WTC11 (cell line): ENCODE results near the gene PSMC6.

Experiments used
- ATF2 ChIP-seq: sonication (generic); formaldehyde crosslinking; IDR thresholded peaks from 2 replicates; pipeline ENCODE4 v1.8.1; 2022; ENCODE audit warnings: low read depth, missing genetic modification reagents, borderline replicate concordance
- CTCF ChIP-seq: fragments of 200-600 bp; IDR thresholded peaks from 2 replicates; pipeline ENCODE4 v1.8.0; 2022; ENCODE audit warnings: antibody characterized with exemption
- E2F5 ChIP-seq: sonication (generic); formaldehyde crosslinking; IDR thresholded peaks from 2 replicates; pipeline ENCODE4 v1.8.1; 2022; ENCODE audit warnings: mild to moderate bottlenecking, moderate library complexity, missing genetic modification reagents
- FOXP1 ChIP-seq: sonication (generic); formaldehyde crosslinking; IDR thresholded peaks from 2 replicates; pipeline ENCODE4 v1.8.0; 2022; ENCODE audit warnings: missing genetic modification reagents, mild to moderate bottlenecking, moderate library complexity, borderline replicate concordance
- JUN ChIP-seq: sonication (generic); formaldehyde crosslinking; IDR thresholded peaks from 2 replicates; pipeline ENCODE4 v1.8.0; 2023; ENCODE audit warnings: mild to moderate bottlenecking, missing genetic modification reagents
- NR3C1 ChIP-seq: sonication (generic); formaldehyde crosslinking; conservative IDR thresholded peaks from 2 replicates; pipeline ENCODE4 v1.8.1; 2023; ENCODE audit warnings: low read depth, mild to moderate bottlenecking, missing genetic modification reagents
- PREB ChIP-seq: sonication (generic); formaldehyde crosslinking; IDR thresholded peaks from 2 replicates; pipeline ENCODE4 v1.8.1; 2022; ENCODE audit warnings: mild to moderate bottlenecking, missing genetic modification reagents, moderate library complexity, borderline replicate concordance
- ZNF138 ChIP-seq: sonication (generic); formaldehyde crosslinking; conservative IDR thresholded peaks from 2 replicates; pipeline ENCODE4 v1.8.1; 2022; ENCODE audit warnings: mild to moderate bottlenecking, moderate library complexity, missing genetic modification reagents
- ZSCAN18 ChIP-seq: fragments of 250-450 bp; sonication (Bioruptor Pico); IDR thresholded peaks from 2 replicates; pipeline ENCODE4 v2.1.2; 2022; ENCODE audit warnings: mild to moderate bottlenecking, moderate library complexity

GRCh38 chr14:52735921-52736489, 29.0 kb downstream of the PSMC6 start:
- no peak for TF ChIP-seq CTCF
- no peak for TF ChIP-seq ZSCAN18 (CRISPR knock-in tag)
- TF ChIP-seq PREB (CRISPR knock-in tag): no peak
- TF ChIP-seq JUN (CRISPR knock-in tag): no peak
- TF ChIP-seq NR3C1 (CRISPR knock-in tag): no peak
- no peak for TF ChIP-seq E2F5 (CRISPR knock-in tag)
- TF ChIP-seq FOXP1 (CRISPR knock-in tag): no peak
- TF ChIP-seq ZNF138 (CRISPR knock-in tag): no peak
- no peak for TF ChIP-seq ATF2 (CRISPR knock-in tag)
